GM12874 (cell line): ENCODE results near the gene NALCN.

Experiments
- TF ChIP-seq, protein P1 (sequence below): IDR thresholded peaks from 2 replicates; pipeline ENCODE4 v1.5.1; 2011; ENCODE audit warnings: low read depth, mild to moderate bottlenecking, control low read depth, low read length, moderate library complexity; ENCODE audit not compliant: insufficient read depth

NALCN gene

DNA sequence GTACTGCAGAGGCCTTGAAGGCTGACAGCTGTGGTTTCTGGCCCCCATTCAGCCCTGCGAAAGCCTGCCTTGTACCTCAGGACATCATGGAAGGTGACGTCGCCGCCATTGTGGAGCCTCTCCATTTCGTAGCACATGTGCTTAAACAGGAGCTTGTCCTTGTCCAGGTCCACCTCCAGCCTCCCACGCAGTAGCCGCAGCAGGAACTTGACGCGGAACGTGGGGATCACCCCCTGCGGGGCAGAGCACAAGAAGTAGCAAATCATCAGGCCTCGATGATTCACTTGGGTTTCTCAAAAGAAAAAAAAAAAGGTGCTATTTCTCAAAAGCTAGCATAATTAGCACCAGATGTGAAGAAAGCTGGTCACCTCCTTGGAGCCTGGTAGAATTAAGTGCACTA, 351.0 kb downstream of the NALCN start:
- TF ChIP-seq, protein P1, sequence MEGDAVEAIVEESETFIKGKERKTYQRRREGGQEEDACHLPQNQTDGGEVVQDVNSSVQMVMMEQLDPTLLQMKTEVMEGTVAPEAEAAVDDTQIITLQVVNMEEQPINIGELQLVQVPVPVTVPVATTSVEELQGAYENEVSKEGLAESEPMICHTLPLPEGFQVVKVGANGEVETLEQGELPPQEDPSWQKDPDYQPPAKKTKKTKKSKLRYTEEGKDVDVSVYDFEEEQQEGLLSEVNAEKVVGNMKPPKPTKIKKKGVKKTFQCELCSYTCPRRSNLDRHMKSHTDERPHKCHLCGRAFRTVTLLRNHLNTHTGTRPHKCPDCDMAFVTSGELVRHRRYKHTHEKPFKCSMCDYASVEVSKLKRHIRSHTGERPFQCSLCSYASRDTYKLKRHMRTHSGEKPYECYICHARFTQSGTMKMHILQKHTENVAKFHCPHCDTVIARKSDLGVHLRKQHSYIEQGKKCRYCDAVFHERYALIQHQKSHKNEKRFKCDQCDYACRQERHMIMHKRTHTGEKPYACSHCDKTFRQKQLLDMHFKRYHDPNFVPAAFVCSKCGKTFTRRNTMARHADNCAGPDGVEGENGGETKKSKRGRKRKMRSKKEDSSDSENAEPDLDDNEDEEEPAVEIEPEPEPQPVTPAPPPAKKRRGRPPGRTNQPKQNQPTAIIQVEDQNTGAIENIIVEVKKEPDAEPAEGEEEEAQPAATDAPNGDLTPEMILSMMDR, result no peak

GRCh38 chr13:101059793-101060192, 356.5 kb downstream of the NALCN start:
- TF ChIP-seq, protein P1, result no peak

DNA sequence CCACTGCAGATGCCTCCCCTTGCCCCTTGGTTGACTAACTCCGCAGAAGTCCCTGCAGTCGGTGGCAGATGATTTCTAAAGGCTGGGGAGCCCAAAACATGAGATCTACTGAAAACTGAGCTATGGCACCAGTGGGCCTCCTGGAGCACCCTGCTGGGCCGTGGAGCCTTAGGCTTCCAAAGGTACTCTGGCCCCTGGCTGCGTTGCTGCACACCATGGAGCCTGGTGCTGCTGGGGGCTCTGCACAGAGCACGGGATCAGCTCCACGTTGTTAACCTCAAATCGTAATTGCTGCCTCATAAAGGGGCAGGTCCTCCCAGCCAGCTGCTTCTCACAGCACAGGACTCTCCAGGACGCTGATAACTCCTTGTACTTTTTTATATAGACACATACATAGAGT, 357.5 kb downstream of the NALCN start:
- TF ChIP-seq, protein P1, result no peak

GRCh38 chr13:101053301-101054093, 362.8 kb downstream of the NALCN start:
- TF ChIP-seq, protein P1, result no peak

GRCh38 chr13:101049166-101049850, 367.0 kb downstream of the NALCN start:
- TF ChIP-seq, protein P1, result no peak

DNA sequence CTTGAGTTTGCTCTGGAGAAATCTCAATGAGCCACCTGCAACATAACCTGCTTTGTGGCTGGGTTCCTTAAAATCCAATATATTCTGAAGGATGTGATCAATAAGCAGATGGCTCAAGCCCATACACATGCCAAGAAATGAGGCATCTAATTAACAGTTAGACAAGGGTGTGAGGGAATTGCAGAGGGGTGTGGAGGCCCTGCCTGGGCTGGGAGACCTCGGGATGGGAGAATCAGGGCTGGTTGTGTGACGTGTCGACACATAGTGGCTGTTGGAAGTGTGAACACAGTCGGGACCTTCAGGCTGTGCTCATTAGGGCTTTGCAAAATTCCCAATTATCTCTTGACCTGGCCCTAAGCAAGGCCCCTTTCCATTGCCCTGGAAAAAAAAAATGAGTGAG, 379.8 kb downstream of the NALCN start:
- TF ChIP-seq, protein P1, result no peak

- TF ChIP-seq, protein P1, result no peak
Measured at GRCh38 chr13:101035119-101035620, 381.1 kb downstream of the NALCN start.
